ENCODE data around the gene HS3ST4. TPM values are rescaled to one million over a fixed set of nuclear protein-coding genes. Genes with fewer than 3 reads are reported as not detected.

HS3ST4 gene
- total RNA-seq, 1 experiment from 2014 or later = not detected

DNA sequence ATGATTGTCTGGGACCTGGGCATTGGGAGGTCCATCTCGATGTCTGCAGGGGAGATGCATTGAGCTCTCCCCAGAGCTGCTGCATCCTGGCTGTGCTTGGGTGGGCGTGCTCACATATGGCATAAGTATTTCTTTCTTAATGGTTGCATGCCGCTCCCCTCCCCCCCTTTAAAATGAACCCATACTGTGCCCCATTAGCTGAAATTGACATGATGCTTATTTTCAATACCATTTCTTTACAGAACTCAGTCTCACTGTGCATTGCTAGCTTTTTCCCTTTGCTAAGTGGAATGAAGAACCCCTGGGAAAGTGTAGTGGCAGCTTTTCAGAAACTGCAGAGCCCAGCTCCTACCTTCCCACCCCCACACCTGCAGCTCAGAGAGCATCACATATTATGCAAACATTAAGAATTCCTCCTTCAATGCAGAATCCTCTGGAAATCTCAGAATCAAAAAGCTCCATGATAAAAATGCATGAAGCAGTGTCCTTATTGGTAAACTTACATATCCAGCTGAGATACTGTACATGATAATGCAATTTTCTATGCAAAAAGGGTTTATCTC is 56.4 kb downstream of the HS3ST4 start:
- no peak for DNase-seq (ENCODE audit: low read depth, low spot score)
- ChIA-PET CTCF (no interaction called here), POLR2A (interaction anchor here (0.5 kb wide), 1 partner anchor 503 kb away, joined by 3 read pairs; no protein-coding TSS in a partner anchor)
- no peaks in the 10 kb centered on the region for H3K9me3 ChIP-seq (ENCODE audit: control insufficient read depth, insufficient read depth, low read depth, low read length)
- no peaks in the 10 kb centered on the region for H3K36me3 ChIP-seq (ENCODE audit: control insufficient read depth, insufficient read depth, low read length)
- no peaks in the 10 kb centered on the region for H3K4me1 ChIP-seq (ENCODE audit: control insufficient read depth, insufficient read depth, low read length)
- no peak overlapping the region for H3K27ac ChIP-seq (ENCODE audit: low read length)
- no TSS peak for BruUV-seq (replicated peaks)
- in situ Hi-C loops (cut with HindIII; ENCODE audit: low pct_unique_long_range_greater_than_20kb, low sequenced_read_pairs) (no loop called here), intact Hi-C loops (cut with micrococcal nuclease; ENCODE audit: unreplicated experiment) (no loop called here)
- no peak for ATAC-seq
- TF ChIP-seq, protein P1, sequence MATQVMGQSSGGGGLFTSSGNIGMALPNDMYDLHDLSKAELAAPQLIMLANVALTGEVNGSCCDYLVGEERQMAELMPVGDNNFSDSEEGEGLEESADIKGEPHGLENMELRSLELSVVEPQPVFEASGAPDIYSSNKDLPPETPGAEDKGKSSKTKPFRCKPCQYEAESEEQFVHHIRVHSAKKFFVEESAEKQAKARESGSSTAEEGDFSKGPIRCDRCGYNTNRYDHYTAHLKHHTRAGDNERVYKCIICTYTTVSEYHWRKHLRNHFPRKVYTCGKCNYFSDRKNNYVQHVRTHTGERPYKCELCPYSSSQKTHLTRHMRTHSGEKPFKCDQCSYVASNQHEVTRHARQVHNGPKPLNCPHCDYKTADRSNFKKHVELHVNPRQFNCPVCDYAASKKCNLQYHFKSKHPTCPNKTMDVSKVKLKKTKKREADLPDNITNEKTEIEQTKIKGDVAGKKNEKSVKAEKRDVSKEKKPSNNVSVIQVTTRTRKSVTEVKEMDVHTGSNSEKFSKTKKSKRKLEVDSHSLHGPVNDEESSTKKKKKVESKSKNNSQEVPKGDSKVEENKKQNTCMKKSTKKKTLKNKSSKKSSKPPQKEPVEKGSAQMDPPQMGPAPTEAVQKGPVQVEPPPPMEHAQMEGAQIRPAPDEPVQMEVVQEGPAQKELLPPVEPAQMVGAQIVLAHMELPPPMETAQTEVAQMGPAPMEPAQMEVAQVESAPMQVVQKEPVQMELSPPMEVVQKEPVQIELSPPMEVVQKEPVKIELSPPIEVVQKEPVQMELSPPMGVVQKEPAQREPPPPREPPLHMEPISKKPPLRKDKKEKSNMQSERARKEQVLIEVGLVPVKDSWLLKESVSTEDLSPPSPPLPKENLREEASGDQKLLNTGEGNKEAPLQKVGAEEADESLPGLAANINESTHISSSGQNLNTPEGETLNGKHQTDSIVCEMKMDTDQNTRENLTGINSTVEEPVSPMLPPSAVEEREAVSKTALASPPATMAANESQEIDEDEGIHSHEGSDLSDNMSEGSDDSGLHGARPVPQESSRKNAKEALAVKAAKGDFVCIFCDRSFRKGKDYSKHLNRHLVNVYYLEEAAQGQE (IDR thresholded peaks at IDR 0.05; ENCODE audit: insufficient read depth in 1 of 2, low read depth in 2 of 2, low read length in 1 of 2) = no peak
- no peak for TF ChIP-seq TCF7L2 (IDR thresholded peaks at IDR 0.05; ENCODE audit: low read depth, low read length)
- TF ChIP-seq, protein P2, sequence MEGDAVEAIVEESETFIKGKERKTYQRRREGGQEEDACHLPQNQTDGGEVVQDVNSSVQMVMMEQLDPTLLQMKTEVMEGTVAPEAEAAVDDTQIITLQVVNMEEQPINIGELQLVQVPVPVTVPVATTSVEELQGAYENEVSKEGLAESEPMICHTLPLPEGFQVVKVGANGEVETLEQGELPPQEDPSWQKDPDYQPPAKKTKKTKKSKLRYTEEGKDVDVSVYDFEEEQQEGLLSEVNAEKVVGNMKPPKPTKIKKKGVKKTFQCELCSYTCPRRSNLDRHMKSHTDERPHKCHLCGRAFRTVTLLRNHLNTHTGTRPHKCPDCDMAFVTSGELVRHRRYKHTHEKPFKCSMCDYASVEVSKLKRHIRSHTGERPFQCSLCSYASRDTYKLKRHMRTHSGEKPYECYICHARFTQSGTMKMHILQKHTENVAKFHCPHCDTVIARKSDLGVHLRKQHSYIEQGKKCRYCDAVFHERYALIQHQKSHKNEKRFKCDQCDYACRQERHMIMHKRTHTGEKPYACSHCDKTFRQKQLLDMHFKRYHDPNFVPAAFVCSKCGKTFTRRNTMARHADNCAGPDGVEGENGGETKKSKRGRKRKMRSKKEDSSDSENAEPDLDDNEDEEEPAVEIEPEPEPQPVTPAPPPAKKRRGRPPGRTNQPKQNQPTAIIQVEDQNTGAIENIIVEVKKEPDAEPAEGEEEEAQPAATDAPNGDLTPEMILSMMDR (IDR thresholded peaks at IDR 0.05) = no peak
- no peak for TF ChIP-seq SIN3A (IDR thresholded peaks at IDR 0.05; ENCODE audit: borderline replicate concordance, insufficient read depth, low read depth, low read length)
- no peak for TF ChIP-seq POLR2AphosphoS5 (IDR thresholded peaks at IDR 0.05; ENCODE audit: low read depth, low read length)
- no peak overlapping the region for H3K4me3 ChIP-seq (ENCODE audit: low read depth in 2 of 2, low read length in 2 of 2)
- no peaks in the 10 kb centered on the region for H3K27me3 ChIP-seq (ENCODE audit: control insufficient read depth, insufficient read depth, low read length)

- intact Hi-C loops (cut with micrococcal nuclease; ENCODE audit: unreplicated experiment) = no loop called here
- no peak for DNase-seq (ENCODE audit: low read depth, low spot score)
- H3K9me3 ChIP-seq (ENCODE audit: control insufficient read depth, insufficient read depth, low read depth, low read length) = no peaks in the 10 kb centered on the region
- H3K4me1 ChIP-seq (ENCODE audit: control insufficient read depth, insufficient read depth, low read length) = no peaks in the 10 kb centered on the region
- no peak overlapping the region for H3K27ac ChIP-seq (ENCODE audit: low read length)
- in situ Hi-C loops (cut with HindIII; ENCODE audit: low pct_unique_long_range_greater_than_20kb, low sequenced_read_pairs) = no loop called here
- BruUV-seq (replicated peaks) = no TSS peak
- ChIA-PET POLR2A (no interaction called here), CTCF (no interaction called here)
- H3K27me3 ChIP-seq (ENCODE audit: control insufficient read depth, insufficient read depth, low read length) = no peaks in the 10 kb centered on the region
- H3K4me3 ChIP-seq (ENCODE audit: low read depth in 2 of 2, low read length in 2 of 2) = no peak overlapping the region
- TF ChIP-seq TCF7L2 (IDR thresholded peaks at IDR 0.05; ENCODE audit: low read depth, low read length) (no peak), POLR2AphosphoS5 (IDR thresholded peaks at IDR 0.05; ENCODE audit: low read depth, low read length) (no peak), SIN3A (IDR thresholded peaks at IDR 0.05; ENCODE audit: borderline replicate concordance, insufficient read depth, low read depth, low read length) (no peak)
- TF ChIP-seq, protein P1 (IDR thresholded peaks at IDR 0.05; ENCODE audit: insufficient read depth in 1 of 2, low read depth in 2 of 2, low read length in 1 of 2) = no peak
- TF ChIP-seq, protein P2 (IDR thresholded peaks at IDR 0.05) = no peak
- H3K36me3 ChIP-seq (ENCODE audit: control insufficient read depth, insufficient read depth, low read length) = no peaks in the 10 kb centered on the region
- no peak for ATAC-seq
These were observed 58.9 kb downstream of the HS3ST4 start for GRCh38 chr16:25750488-25751216.

All from Panc1 (cell line).